ENCODE results near the gene PA2G4. TPM values are rescaled to one million over a fixed set of nuclear protein-coding genes. Genes with fewer than 3 reads are reported as not detected.
"Not testable (repeated sequence)": the region's sequence is repeated elsewhere in the genome, so short reads cannot be mapped to it uniquely, and the experiment has no call there.

Gene PA2G4
- total and polyA plus RNA-seq, 4 experiments from 2014 or later: 106 to 223 (median 156) TPM

DNA sequence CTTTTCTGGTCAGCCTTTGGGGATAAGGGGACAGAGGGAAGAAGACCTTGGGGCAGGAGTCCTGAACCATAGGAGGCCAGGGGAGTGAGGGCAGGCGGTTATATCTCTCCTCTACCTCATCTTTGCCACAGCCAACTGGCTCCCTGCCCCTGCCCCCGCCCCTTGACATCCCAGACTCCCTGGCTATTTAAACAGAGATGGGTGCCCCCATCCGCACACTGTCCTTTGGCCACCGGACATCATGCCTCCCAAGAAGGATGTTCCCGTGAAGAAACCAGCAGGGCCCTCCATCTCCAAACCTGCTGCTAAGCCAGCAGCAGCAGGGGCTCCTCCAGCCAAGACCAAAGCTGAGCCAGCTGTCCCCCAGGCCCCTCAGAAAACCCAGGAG lies 49.3 kb downstream of the PA2G4 start:
- Mint-ChIP-seq H3K4me3 (peak overlapping the region in 2 of 8 donors; percentile 13 to 40), H3K27me3 (no peaks in the 10 kb centered on the region), H3K27ac (peak overlapping the region in 1 of 7 donors; percentile 95), H3K9me3 (no peaks in the 10 kb centered on the region), H3K4me1 (peaks cover 17 to 59% (median 31%) of the 10 kb centered on the region in 4 donors), H3K36me3 (peaks cover 0 to 8% of the 10 kb centered on the region in 2 donors)
- DNase-seq: no peak
- Histone ChIP-seq H3K4me3 (ENCODE audit: low read length in 2 of 2) (no peak overlapping the region), H3K36me3 (ENCODE audit: insufficient read depth, low read length) (no peaks in the 10 kb centered on the region), H3K27ac (ENCODE audit: low read depth, low read length) (no peak overlapping the region), H3K4me1 (ENCODE audit: insufficient read depth, low read length) (peaks cover 36% of the 10 kb centered on the region), H3K9me3 (ENCODE audit: control insufficient read depth in 1 of 2, low read length in 2 of 2) (no peaks in the 10 kb centered on the region), H3K27me3 (ENCODE audit: insufficient read depth, low read length) (no peaks in the 10 kb centered on the region)
- ChIA-PET POLR2A (ENCODE audit: partially characterized antibody) (interaction anchor here (10.7 to 10.8 kb wide), 2 partner anchors 26 to 35 kb away, joined by 126 to 236 read pairs; partner anchors contain the start of genes ESYT1 and SMARCC2), CTCF (ENCODE audit: partially characterized antibody) (interaction anchor here (3.9 kb wide), 1 partner anchor 34 kb away, joined by 24 read pairs; the partner anchor contains the start of gene ZC3H10)
- intact Hi-C loops (cut with micrococcal nuclease): no loop called here

GRCh38 chr12:56154246-56154771 lies 50.0 kb downstream of the PA2G4 start:
- CTCF ChIA-PET (ENCODE audit: partially characterized antibody): interaction anchor here (3.9 kb wide), 1 partner anchor 35 kb away, joined by 24 read pairs; the partner anchor contains the start of gene ZC3H10
- H3K4me3 ChIP-seq (ENCODE audit: low read length in 2 of 2): no peak overlapping the region
- no peaks in the 10 kb centered on the region for H3K27me3 ChIP-seq (ENCODE audit: insufficient read depth, low read length)
- DNase-seq: no peak
- H3K27ac ChIP-seq (ENCODE audit: low read depth, low read length): no peak overlapping the region
- POLR2A ChIA-PET (ENCODE audit: partially characterized antibody): interaction anchor here (1.0 to 10.8 kb wide), 5 partner anchors 15 to 68 kb away, joined by 3 to 236 read pairs (median 15); partner anchors contain the start of genes ESYT1, RNF41, SMARCC2 and ZC3H10
- H3K36me3 ChIP-seq (ENCODE audit: insufficient read depth, low read length): no peaks in the 10 kb centered on the region
- H3K9me3 ChIP-seq (ENCODE audit: control insufficient read depth in 1 of 2, low read length in 2 of 2): no peaks in the 10 kb centered on the region
- Mint-ChIP-seq H3K27me3 (no peaks in the 10 kb centered on the region), H3K4me3 (no peak overlapping the region), H3K4me1 (peaks cover 21 to 66% (median 37%) of the 10 kb centered on the region in 4 donors), H3K36me3 (peaks cover 0 to 15% of the 10 kb centered on the region in 2 donors), H3K9me3 (no peaks in the 10 kb centered on the region), H3K27ac (no peak overlapping the region)
- peaks cover 39% of the 10 kb centered on the region for H3K4me1 ChIP-seq (ENCODE audit: insufficient read depth, low read length)
- intact Hi-C loops (cut with micrococcal nuclease): no loop called here

GRCh38 chr12:56154818-56155217 lies 50.5 kb downstream of the PA2G4 start:
- Mint-ChIP-seq H3K27me3 (no peaks in the 10 kb centered on the region), H3K27ac (peak overlapping the region in 3 of 7 donors; percentile 44 to 79 (median 66)), H3K4me1 (peaks cover 25 to 71% (median 41%) of the 10 kb centered on the region in 4 donors), H3K4me3 (peak overlapping the region in 1 of 8 donors; percentile 32), H3K36me3 (peaks cover 1 to 19% of the 10 kb centered on the region in 2 donors), H3K9me3 (no peaks in the 10 kb centered on the region)
- Histone ChIP-seq H3K4me3 (ENCODE audit: low read length in 2 of 2) (no peak overlapping the region), H3K36me3 (ENCODE audit: insufficient read depth, low read length) (peaks cover 2% of the 10 kb centered on the region), H3K27me3 (ENCODE audit: insufficient read depth, low read length) (no peaks in the 10 kb centered on the region), H3K27ac (ENCODE audit: low read depth, low read length) (no peak overlapping the region), H3K9me3 (ENCODE audit: control insufficient read depth in 1 of 2, low read length in 2 of 2) (no peaks in the 10 kb centered on the region), H3K4me1 (ENCODE audit: insufficient read depth, low read length) (peaks cover 45% of the 10 kb centered on the region)
- POLR2A ChIA-PET (ENCODE audit: partially characterized antibody): interaction anchor here (1.0 to 10.8 kb wide), 5 partner anchors 14 to 67 kb away, joined by 3 to 236 read pairs (median 15); partner anchors contain the start of genes ESYT1, RNF41, SMARCC2 and ZC3H10
- no peak for DNase-seq
- intact Hi-C loops (cut with micrococcal nuclease): no loop called here
- CTCF ChIA-PET (ENCODE audit: partially characterized antibody): interaction anchor here (3.9 kb wide), 1 partner anchor 36 kb away, joined by 24 read pairs; the partner anchor contains the start of gene ZC3H10

- Mint-ChIP-seq H3K36me3 (peaks cover 7 to 24% of the 10 kb centered on the region in 2 donors), H3K4me1 (peaks cover 31 to 72% (median 44%) of the 10 kb centered on the region in 4 donors), H3K27me3 (no peaks in the 10 kb centered on the region), H3K4me3 (peak overlapping the region; percentile 24 to 76 (median 42)), H3K9me3 (no peaks in the 10 kb centered on the region), H3K27ac (peak overlapping the region in 3 of 7 donors; percentile 51 to 62 (median 60))
- intact Hi-C loops (cut with micrococcal nuclease): no loop called here
- CTCF ChIA-PET (ENCODE audit: partially characterized antibody): interaction anchor here (0.9 to 3.9 kb wide), 3 partner anchors 31 to 36 kb away, joined by 3 to 24 read pairs (median 6); partner anchors contain the start of genes SMARCC2 and ZC3H10
- POLR2A ChIA-PET (ENCODE audit: partially characterized antibody): interaction anchor here (0.6 to 10.8 kb wide), 6 partner anchors 14 to 946 kb away, joined by 3 to 236 read pairs (median 10); partner anchors contain the start of genes ESYT1, RNF41, SMARCC2 and ZC3H10
- H3K4me1 ChIP-seq (ENCODE audit: insufficient read depth, low read length): peaks cover 49% of the 10 kb centered on the region
- H3K27me3 ChIP-seq (ENCODE audit: insufficient read depth, low read length): no peaks in the 10 kb centered on the region
- no peak overlapping the region for H3K4me3 ChIP-seq (ENCODE audit: low read length in 2 of 2)
- H3K9me3 ChIP-seq (ENCODE audit: control insufficient read depth in 1 of 2, low read length in 2 of 2): no peaks in the 10 kb centered on the region
- DNase-seq: no peak
- peaks cover 7% of the 10 kb centered on the region for H3K36me3 ChIP-seq (ENCODE audit: insufficient read depth, low read length)
- H3K27ac ChIP-seq (ENCODE audit: low read depth, low read length): no peak overlapping the region
Observed at GRCh38 chr12:56155256-56155845, 51.0 kb downstream of the PA2G4 start.

GRCh38 chr12:56156464-56157200 lies 52.3 kb downstream of the PA2G4 start:
- POLR2A ChIA-PET (ENCODE audit: partially characterized antibody): interaction anchor here (0.6 to 10.8 kb wide), 7 partner anchors 8 to 39 kb away, joined by 3 to 236 read pairs (median 4); partner anchors contain the start of genes ESYT1, SMARCC2 and ZC3H10
- not testable (repeated sequence) for H3K9me3 ChIP-seq (ENCODE audit: control insufficient read depth in 1 of 2, low read length in 2 of 2); H3K27me3 Mint-ChIP-seq; DNase-seq; H3K9me3 Mint-ChIP-seq; H3K27me3 ChIP-seq (ENCODE audit: insufficient read depth, low read length); H3K4me3 ChIP-seq (ENCODE audit: low read length in 2 of 2)
- Mint-ChIP-seq H3K27ac (peak overlapping the region in 6 of 7 donors; percentile 96 to 100 (median 98)), H3K4me1 (peaks cover 29 to 72% (median 45%) of the 10 kb centered on the region in 4 donors), H3K36me3 (peaks cover 15 to 36% of the 10 kb centered on the region in 2 donors), H3K4me3 (peak overlapping the region; percentile 93 to 100 (median 97))
- intact Hi-C loops (cut with micrococcal nuclease): loop anchor here (1.0 kb wide), 2 partner anchors 32 to 68 kb away; partner anchors contain the start of gene NABP2
- Histone ChIP-seq H3K36me3 (ENCODE audit: insufficient read depth, low read length) (peaks cover 18% of the 10 kb centered on the region), H3K27ac (ENCODE audit: low read depth, low read length) (peak overlapping the region; percentile 97), H3K4me1 (ENCODE audit: insufficient read depth, low read length) (peaks cover 49% of the 10 kb centered on the region)
- CTCF ChIA-PET (ENCODE audit: partially characterized antibody): interaction anchor here (1.7 to 3.9 kb wide), 2 partner anchors 33 to 37 kb away, joined by 6 to 24 read pairs; partner anchors contain the start of genes SMARCC2 and ZC3H10

DNA sequence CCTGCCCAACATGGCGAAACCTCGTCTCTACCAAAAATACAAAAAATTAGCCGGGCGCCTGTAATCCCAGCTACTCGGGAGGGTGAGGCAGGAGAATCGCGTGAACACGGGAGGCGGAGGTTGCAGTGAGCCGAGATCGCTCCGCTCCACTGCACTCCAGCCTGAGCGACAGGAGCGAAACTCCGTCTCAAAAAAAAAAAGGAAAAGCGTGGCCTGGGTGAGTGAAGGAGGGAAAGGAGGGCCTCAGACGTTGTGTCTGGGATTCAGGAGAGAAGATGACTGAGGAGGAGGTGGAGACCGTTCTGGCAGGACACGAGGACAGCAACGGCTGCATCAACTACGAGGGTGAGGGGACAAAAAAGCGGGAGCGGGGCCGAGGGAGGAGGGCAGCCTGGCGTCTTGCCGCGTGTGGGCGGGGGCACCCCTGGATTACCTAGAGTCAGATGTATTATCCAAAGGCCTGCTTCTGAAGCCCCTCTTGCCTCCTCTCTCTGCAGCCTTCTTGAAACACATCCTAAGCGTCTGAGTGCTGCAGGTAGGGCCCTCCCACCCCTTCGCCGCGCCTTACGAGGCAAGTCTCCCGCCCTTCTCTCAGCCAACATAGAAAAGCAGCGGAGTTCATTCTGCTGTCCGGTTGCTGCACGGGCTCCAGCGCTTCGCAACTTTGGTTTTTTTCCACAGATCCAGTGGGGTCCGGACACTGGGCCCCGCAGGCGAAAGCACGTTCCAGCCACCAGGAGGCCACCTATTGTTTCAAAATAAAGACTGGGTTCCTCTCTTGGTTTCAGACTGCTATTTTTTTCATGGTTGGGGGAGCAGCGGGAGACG lies 53.1 kb downstream of the PA2G4 start:
- ChIA-PET CTCF (ENCODE audit: partially characterized antibody) (interaction anchor here (1.7 to 3.9 kb wide), 4 partner anchors 29 to 38 kb away, joined by 6 to 24 read pairs (median 12); partner anchors contain the start of genes ESYT1, SMARCC2 and ZC3H10), POLR2A (ENCODE audit: partially characterized antibody) (interaction anchor here (0.6 to 10.8 kb wide), 11 partner anchors 9 to 292 kb away, joined by 3 to 236 read pairs (median 7); partner anchors contain the start of genes ESYT1, RPL41, SMARCC2 and TIMELESS)
- no peaks in the 10 kb centered on the region for H3K27me3 Mint-ChIP-seq
- no peaks in the 10 kb centered on the region for H3K27me3 ChIP-seq (ENCODE audit: insufficient read depth, low read length)
- H3K4me1 Mint-ChIP-seq: peaks cover 30 to 68% (median 43%) of the 10 kb centered on the region in 4 donors
- H3K36me3 ChIP-seq (ENCODE audit: insufficient read depth, low read length): peaks cover 25% of the 10 kb centered on the region
- peak overlapping the region; percentile 93 to 100 (median 97) for H3K4me3 Mint-ChIP-seq
- peaks cover 22 to 40% of the 10 kb centered on the region in 2 donors for H3K36me3 Mint-ChIP-seq
- intact Hi-C loops (cut with micrococcal nuclease): loop anchor here (1.0 to 2.0 kb wide), 4 partner anchors 29 to 67 kb away; partner anchors contain the start of genes ESYT1, NABP2 and RNF41
- DNase-seq: peak; percentile 71 to 82 (median 75)
- H3K9me3 Mint-ChIP-seq: no peaks in the 10 kb centered on the region
- H3K4me1 ChIP-seq (ENCODE audit: insufficient read depth, low read length): peaks cover 49% of the 10 kb centered on the region
- peak overlapping the region; percentile 96 to 100 (median 99) for H3K27ac Mint-ChIP-seq
- peak overlapping the region; percentile 97 for H3K27ac ChIP-seq (ENCODE audit: low read depth, low read length)
- H3K4me3 ChIP-seq (ENCODE audit: low read length in 2 of 2): peak overlapping the region; percentile 53 to 76
- H3K9me3 ChIP-seq (ENCODE audit: control insufficient read depth in 1 of 2, low read length in 2 of 2): no peaks in the 10 kb centered on the region

Data from CD4-positive, alpha-beta memory T cell (primary cell).